Gastrocnemius medialis (tissue), 4 donors: Measurements from ENCODE around the gene EPB41L4A.

Source experiments
- CTCF ChIP-seq, 5 experiments: fragments of 450-650 bp in 3 of 5; fragments of 200-600 bp in 2 of 5; sonication (generic) in 2 of 5; IDR thresholded peaks in 4 of 5; conservative IDR thresholded peaks in 1 of 5; 1 replicate in 4 of 5; 2 replicates in 1 of 5; pipeline ENCODE4 v1.5.1; 2016 to 2019; ENCODE audit warnings: antibody characterized with exemption in 5 of 5, mild to moderate bottlenecking in 3 of 5, moderate library complexity in 3 of 5
- POLR2A ChIP-seq, 2 donors: fragments of 450-650 bp; IDR thresholded peaks; one replicate each; pipeline ENCODE4 v1.6.1; 2017; ENCODE audit warnings: antibody characterized with exemption in 2 of 2, mild to moderate bottlenecking in 2 of 2, moderate library complexity in 2 of 2

- TF ChIP-seq CTCF (IDR thresholded peaks at IDR 0.05 in 4 of 5, conservative IDR thresholded peaks at IDR 0.05 in 1 of 5) (no peak), POLR2A (IDR thresholded peaks at IDR 0.05) (no peak)
Measured at GRCh38 chr5:112381521-112381920, 37.6 kb downstream of the EPB41L4A start.
